Glutamatergic neuron (in vitro differentiated cells): ENCODE results near the gene HP. TPM values are rescaled to one million over a fixed set of nuclear protein-coding genes. Genes with fewer than 3 reads are reported as not detected.

ENCODE experiments used
- DNase-seq: peaks from one replicate; pipeline ENCODE4 v3.0.0; 2022
- H3K27ac Mint-ChIP-seq: one replicate; pipeline ENCODE4 v1.8.0; 2020; ENCODE audit warnings: mild to moderate bottlenecking, mixed read lengths, inconsistent platforms; ENCODE audit not compliant: unreplicated experiment
- H3K27me3 Mint-ChIP-seq: one replicate; pipeline ENCODE4 v1.8.0; 2020; ENCODE audit warnings: mild to moderate bottlenecking, moderate library complexity, mixed read lengths, inconsistent platforms; ENCODE audit not compliant: unreplicated experiment
- H3K36me3 Mint-ChIP-seq: one replicate; pipeline ENCODE4 v1.8.0; 2020; ENCODE audit warnings: mild to moderate bottlenecking, mixed read lengths, inconsistent platforms; ENCODE audit not compliant: unreplicated experiment
- H3K4me1 Mint-ChIP-seq: one replicate; pipeline ENCODE4 v1.8.0; 2020; ENCODE audit warnings: mild to moderate bottlenecking, low read depth, mixed read lengths, inconsistent platforms; ENCODE audit not compliant: unreplicated experiment
- H3K4me3 Mint-ChIP-seq: one replicate; pipeline ENCODE4 v1.8.0; 2020; ENCODE audit warnings: mild to moderate bottlenecking, mixed read lengths, inconsistent platforms; ENCODE audit not compliant: unreplicated experiment
- H3K9me3 Mint-ChIP-seq: one replicate; pipeline ENCODE4 v1.8.0; 2020; ENCODE audit warnings: mild to moderate bottlenecking, moderate library complexity, mixed read lengths, inconsistent platforms; ENCODE audit not compliant: unreplicated experiment
- total RNA-seq: library from RNA; stranded (reverse); fragmentation: NEBNext Ultra II Directional; extraction: Animal tissue kit (Norgen Biotek cat#: 25700); gene quantifications from one replicate; pipeline ENCODE4 v1.2.1, GENCODE V29; 2021; ENCODE audit not compliant: unreplicated experiment
- TF ChIP-seq, protein P1 (sequence below): fragments of 200-600 bp; sonication (generic); IDR thresholded peaks from one replicate; pipeline ENCODE4 v1.5.0; 2021; ENCODE audit not compliant: partially characterized antibody, unreplicated experiment

HP gene
- total RNA-seq, 1 donor from 2014 or later = not detected

DNA sequence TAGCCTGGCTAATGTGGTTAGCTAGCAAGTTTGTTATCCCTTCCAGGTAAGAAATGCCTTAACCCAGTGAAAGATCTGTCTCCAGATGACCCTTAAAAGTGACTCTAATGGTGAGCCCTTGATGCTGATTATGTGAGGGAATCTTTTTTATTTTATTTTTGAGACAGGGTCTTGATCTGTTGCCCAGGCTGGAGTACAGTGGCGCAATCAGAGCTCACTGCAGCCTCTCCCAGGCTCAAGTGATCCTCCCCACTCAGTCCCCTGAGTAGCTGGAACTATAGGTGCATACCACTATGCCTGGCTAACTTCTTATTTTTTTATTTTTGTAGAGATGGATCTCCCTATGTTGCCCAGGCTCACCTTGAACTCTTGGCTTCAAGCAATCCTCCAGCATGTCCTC lies 10.8 kb upstream of the HP start:
- H3K4me1 Mint-ChIP-seq = no peaks in the 10 kb centered on the region
- H3K4me3 Mint-ChIP-seq = no peak overlapping the region
- no peaks in the 10 kb centered on the region for H3K27me3 Mint-ChIP-seq
- no peak for DNase-seq
- H3K27ac Mint-ChIP-seq = no peak overlapping the region
- TF ChIP-seq, protein P1, sequence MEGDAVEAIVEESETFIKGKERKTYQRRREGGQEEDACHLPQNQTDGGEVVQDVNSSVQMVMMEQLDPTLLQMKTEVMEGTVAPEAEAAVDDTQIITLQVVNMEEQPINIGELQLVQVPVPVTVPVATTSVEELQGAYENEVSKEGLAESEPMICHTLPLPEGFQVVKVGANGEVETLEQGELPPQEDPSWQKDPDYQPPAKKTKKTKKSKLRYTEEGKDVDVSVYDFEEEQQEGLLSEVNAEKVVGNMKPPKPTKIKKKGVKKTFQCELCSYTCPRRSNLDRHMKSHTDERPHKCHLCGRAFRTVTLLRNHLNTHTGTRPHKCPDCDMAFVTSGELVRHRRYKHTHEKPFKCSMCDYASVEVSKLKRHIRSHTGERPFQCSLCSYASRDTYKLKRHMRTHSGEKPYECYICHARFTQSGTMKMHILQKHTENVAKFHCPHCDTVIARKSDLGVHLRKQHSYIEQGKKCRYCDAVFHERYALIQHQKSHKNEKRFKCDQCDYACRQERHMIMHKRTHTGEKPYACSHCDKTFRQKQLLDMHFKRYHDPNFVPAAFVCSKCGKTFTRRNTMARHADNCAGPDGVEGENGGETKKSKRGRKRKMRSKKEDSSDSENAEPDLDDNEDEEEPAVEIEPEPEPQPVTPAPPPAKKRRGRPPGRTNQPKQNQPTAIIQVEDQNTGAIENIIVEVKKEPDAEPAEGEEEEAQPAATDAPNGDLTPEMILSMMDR = no peak
- H3K9me3 Mint-ChIP-seq = no peaks in the 10 kb centered on the region
- no peaks in the 10 kb centered on the region for H3K36me3 Mint-ChIP-seq

DNA sequence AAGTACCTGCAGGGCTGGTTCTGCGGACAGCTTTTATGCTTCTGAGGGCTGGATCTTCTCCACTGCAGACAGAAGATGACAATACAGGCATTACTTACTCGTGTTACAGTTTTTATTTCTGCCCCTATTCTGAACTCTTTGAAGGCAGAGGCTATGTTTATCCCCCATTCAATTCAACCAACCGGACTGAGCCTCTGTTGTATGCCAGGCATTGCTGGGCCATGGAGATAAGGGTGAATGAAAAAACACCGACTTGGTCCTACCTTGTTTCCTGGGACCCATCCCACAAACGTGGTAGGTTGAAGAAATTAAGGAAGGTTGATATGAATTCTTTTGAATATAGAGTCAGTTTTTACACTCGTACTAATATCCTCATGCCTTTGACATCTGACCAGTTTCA lies 10.0 kb upstream of the HP start:
- no peak overlapping the region for H3K4me3 Mint-ChIP-seq
- DNase-seq = no peak
- H3K27ac Mint-ChIP-seq = no peak overlapping the region
- no peaks in the 10 kb centered on the region for H3K27me3 Mint-ChIP-seq
- H3K9me3 Mint-ChIP-seq = no peaks in the 10 kb centered on the region
- TF ChIP-seq, protein P1 = no peak
- H3K36me3 Mint-ChIP-seq = peaks cover 5% of the 10 kb centered on the region
- H3K4me1 Mint-ChIP-seq = no peaks in the 10 kb centered on the region

- Mint-ChIP-seq H3K4me3 (no peak overlapping the region), H3K27ac (no peak overlapping the region), H3K36me3 (peaks cover 7% of the 10 kb centered on the region), H3K4me1 (no peaks in the 10 kb centered on the region), H3K27me3 (no peaks in the 10 kb centered on the region), H3K9me3 (peaks cover 1% of the 10 kb centered on the region)
- TF ChIP-seq, protein P1 = no peak
- DNase-seq = no peak
Measured at GRCh38 chr16:72044825-72045359, 9.4 kb upstream of the HP start.

DNA sequence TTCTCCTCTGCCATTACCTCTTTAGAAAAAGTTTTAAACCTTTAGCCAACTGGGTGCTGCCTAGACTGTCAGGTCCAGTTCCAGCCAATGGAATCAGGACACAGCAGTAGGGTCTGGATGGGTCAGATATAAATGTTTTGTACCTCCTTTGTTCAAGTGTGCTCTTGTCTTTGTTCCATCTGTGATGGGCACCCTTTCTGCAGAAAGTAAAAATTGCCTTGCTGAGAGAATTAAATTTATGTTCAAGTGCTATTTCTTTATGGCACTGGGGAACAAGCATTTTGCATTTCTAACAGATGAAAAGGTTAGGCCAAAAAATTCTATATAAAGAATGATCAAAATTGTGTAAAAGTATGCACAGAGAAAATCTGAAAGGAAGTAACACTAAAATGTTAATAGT lies 5.2 kb upstream of the HP start:
- Mint-ChIP-seq H3K4me1 (no peaks in the 10 kb centered on the region), H3K27ac (no peak overlapping the region), H3K4me3 (no peak overlapping the region), H3K9me3 (peaks cover 3% of the 10 kb centered on the region), H3K27me3 (peaks cover 2% of the 10 kb centered on the region), H3K36me3 (peaks cover 10% of the 10 kb centered on the region)
- TF ChIP-seq, protein P1 = no peak
- DNase-seq = no peak

DNA sequence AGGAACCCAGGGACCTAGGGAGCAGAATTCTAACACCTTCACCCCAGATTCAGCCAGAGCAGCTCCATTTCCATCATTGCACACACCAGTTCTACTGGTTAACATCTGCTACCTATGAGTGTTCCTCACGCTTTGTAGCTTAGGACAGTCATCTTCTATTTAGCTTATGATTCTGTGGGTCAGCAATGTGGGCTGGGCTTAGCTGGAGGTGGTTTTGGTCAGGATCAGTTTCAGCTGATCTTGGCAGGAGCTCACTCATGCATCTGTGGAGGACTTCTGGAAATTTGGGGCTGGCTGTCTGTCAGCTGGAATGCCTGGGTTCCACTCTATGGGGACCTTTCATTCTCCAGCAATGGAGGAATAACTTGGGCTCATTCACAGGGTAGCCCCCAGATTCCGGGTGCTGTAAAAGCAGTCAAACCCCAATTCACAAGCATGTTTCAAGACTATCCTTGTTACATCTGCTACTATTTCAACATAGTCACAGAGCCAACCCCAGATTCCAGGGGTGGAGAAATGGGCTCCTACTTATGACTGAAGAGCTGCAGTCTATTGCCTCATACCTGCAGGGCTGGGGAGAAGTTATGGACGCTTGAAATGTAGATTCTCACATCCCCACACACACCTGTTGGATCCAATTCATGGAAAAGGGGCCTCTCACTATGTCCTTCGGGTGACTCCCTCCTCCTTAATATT lies 3.4 kb upstream of the HP start:
- TF ChIP-seq, protein P1 = no peak
- no peak overlapping the region for H3K4me3 Mint-ChIP-seq
- no peaks in the 10 kb centered on the region for H3K4me1 Mint-ChIP-seq
- DNase-seq = no peak
- no peak overlapping the region for H3K27ac Mint-ChIP-seq
- peaks cover 10% of the 10 kb centered on the region for H3K36me3 Mint-ChIP-seq
- H3K9me3 Mint-ChIP-seq = peaks cover 3% of the 10 kb centered on the region
- H3K27me3 Mint-ChIP-seq = peaks cover 2% of the 10 kb centered on the region
